ENCODE measurements around the gene CDK10. TPM values are rescaled to one million over a fixed set of nuclear protein-coding genes. Genes with fewer than 3 reads are reported as not detected.

CDK10 gene
- total RNA-seq, 1 experiment from 2014 or later, result 52.6 TPM

- Histone ChIP-seq H3K36me3 (ENCODE audit: control insufficient read depth, insufficient read depth, low read length) (no peaks in the 10 kb centered on the region; the same call in 1 of the 2 replicates), H3K9me3 (ENCODE audit: control insufficient read depth, insufficient read depth, low read depth, low read length) (no peaks in the 10 kb centered on the region), H3K4me3 (ENCODE audit: low read depth in 2 of 2, low read length in 2 of 2) (peak overlapping the region; percentile 58 to 63), H3K27ac (ENCODE audit: low read length) (peak overlapping the region; percentile 72), H3K27me3 (ENCODE audit: control insufficient read depth, insufficient read depth, low read length) (no peaks in the 10 kb centered on the region), H3K4me1 (ENCODE audit: control insufficient read depth, insufficient read depth, low read length) (peaks cover 4% of the 10 kb centered on the region; the same call in 1 of the 2 replicates)
- intact Hi-C loops (cut with micrococcal nuclease; ENCODE audit: unreplicated experiment) (no loop called here), in situ Hi-C loops (cut with HindIII; ENCODE audit: low pct_unique_long_range_greater_than_20kb, low sequenced_read_pairs) (no loop called here)
- ChIA-PET CTCF (interaction anchor here (0.5 kb wide), 1 partner anchor 43 kb away, joined by 8 read pairs; no protein-coding TSS in a partner anchor), POLR2A (no interaction called here)
- DNase-seq (ENCODE audit: low read depth, low spot score) (peak; percentile 73), ATAC-seq (peak; percentile 75)
- no peak for TF ChIP-seq POLR2AphosphoS5 (IDR thresholded peaks at IDR 0.05; ENCODE audit: low read depth, low read length)
- peak; percentile 85 for TF ChIP-seq CTCF (IDR thresholded peaks at IDR 0.05)
- no peak for TF ChIP-seq REST (IDR thresholded peaks at IDR 0.05; ENCODE audit: insufficient read depth in 1 of 2, low read depth in 2 of 2, low read length in 1 of 2)
- TF ChIP-seq TCF7L2 (IDR thresholded peaks at IDR 0.05; ENCODE audit: low read depth, low read length), result no peak
- TF ChIP-seq SIN3A (IDR thresholded peaks at IDR 0.05; ENCODE audit: borderline replicate concordance, insufficient read depth, low read depth, low read length), result 0 out of 2 replicates have a peak, but pooled peaks have one; percentile 45
- no TSS peak for BruUV-seq (replicated peaks)
Measured at GRCh38 chr16:89700100-89700648, 13.7 kb downstream of the CDK10 start.

- peak overlapping the region; percentile 58 to 63 for H3K4me3 ChIP-seq (ENCODE audit: low read depth in 2 of 2, low read length in 2 of 2)
- H3K27ac ChIP-seq (ENCODE audit: low read length), result peak overlapping the region; percentile 54
- H3K4me1 ChIP-seq (ENCODE audit: control insufficient read depth, insufficient read depth, low read length), result peaks cover 4% of the 10 kb centered on the region; the same call in 1 of the 2 replicates
- ChIA-PET POLR2A (interaction anchor here (0.6 kb wide), 1 partner anchor 19 kb away, joined by 3 read pairs; no protein-coding TSS in a partner anchor), CTCF (interaction anchor here (0.8 kb wide), 1 partner anchor 10 kb away, joined by 9 read pairs; no protein-coding TSS in a partner anchor)
- ATAC-seq (peak; percentile 31), DNase-seq (ENCODE audit: low read depth, low spot score) (no peak)
- intact Hi-C loops (cut with micrococcal nuclease; ENCODE audit: unreplicated experiment), result no loop called here
- in situ Hi-C loops (cut with HindIII; ENCODE audit: low pct_unique_long_range_greater_than_20kb, low sequenced_read_pairs), result no loop called here
- H3K27me3 ChIP-seq (ENCODE audit: control insufficient read depth, insufficient read depth, low read length), result no peaks in the 10 kb centered on the region
- BruUV-seq (replicated peaks), result no TSS peak
- H3K9me3 ChIP-seq (ENCODE audit: control insufficient read depth, insufficient read depth, low read depth, low read length), result no peaks in the 10 kb centered on the region
- TF ChIP-seq CTCF (IDR thresholded peaks at IDR 0.05), result no peak; the same call in 1 of the 2 replicates
- no peak for TF ChIP-seq SIN3A (IDR thresholded peaks at IDR 0.05; ENCODE audit: borderline replicate concordance, insufficient read depth, low read depth, low read length)
- no peak for TF ChIP-seq REST (IDR thresholded peaks at IDR 0.05; ENCODE audit: insufficient read depth in 1 of 2, low read depth in 2 of 2, low read length in 1 of 2)
- TF ChIP-seq POLR2AphosphoS5 (IDR thresholded peaks at IDR 0.05; ENCODE audit: low read depth, low read length), result no peak
- TF ChIP-seq TCF7L2 (IDR thresholded peaks at IDR 0.05; ENCODE audit: low read depth, low read length), result no peak
- H3K36me3 ChIP-seq (ENCODE audit: control insufficient read depth, insufficient read depth, low read length), result no peaks in the 10 kb centered on the region; the same call in 1 of the 2 replicates
Measured at GRCh38 chr16:89700649-89701424, 14.3 kb downstream of the CDK10 start.
